Hematopoietic multipotent progenitor cell (in vitro differentiated cells): ENCODE measurements around the gene RCL1. TPM values are rescaled to one million over a fixed set of nuclear protein-coding genes. Genes with fewer than 3 reads are reported as not detected.
"Not testable (repeated sequence)": the region's sequence is repeated elsewhere in the genome, so short reads cannot be mapped to it uniquely, and the experiment has no call there.

Experiments
- DNase-seq, 3 donors: peaks; one replicate each; pipeline ENCODE4 v3.0.0-alpha.2; 2011 to 2015; ENCODE audit warnings: low read depth in 2 of 3, low spot score in 2 of 3
- total RNA-seq: library from RNA; depleted of rRNA; stranded (reverse); fragments of >200 nt; gene quantifications from one replicate; pipeline ENCODE4 v1.2.3, GENCODE V29; 2012

The RCL1 gene, protein sequence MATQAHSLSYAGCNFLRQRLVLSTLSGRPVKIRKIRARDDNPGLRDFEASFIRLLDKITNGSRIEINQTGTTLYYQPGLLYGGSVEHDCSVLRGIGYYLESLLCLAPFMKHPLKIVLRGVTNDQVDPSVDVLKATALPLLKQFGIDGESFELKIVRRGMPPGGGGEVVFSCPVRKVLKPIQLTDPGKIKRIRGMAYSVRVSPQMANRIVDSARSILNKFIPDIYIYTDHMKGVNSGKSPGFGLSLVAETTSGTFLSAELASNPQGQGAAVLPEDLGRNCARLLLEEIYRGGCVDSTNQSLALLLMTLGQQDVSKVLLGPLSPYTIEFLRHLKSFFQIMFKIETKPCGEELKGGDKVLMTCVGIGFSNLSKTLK
- 29.4 TPM for total RNA-seq

DNA sequence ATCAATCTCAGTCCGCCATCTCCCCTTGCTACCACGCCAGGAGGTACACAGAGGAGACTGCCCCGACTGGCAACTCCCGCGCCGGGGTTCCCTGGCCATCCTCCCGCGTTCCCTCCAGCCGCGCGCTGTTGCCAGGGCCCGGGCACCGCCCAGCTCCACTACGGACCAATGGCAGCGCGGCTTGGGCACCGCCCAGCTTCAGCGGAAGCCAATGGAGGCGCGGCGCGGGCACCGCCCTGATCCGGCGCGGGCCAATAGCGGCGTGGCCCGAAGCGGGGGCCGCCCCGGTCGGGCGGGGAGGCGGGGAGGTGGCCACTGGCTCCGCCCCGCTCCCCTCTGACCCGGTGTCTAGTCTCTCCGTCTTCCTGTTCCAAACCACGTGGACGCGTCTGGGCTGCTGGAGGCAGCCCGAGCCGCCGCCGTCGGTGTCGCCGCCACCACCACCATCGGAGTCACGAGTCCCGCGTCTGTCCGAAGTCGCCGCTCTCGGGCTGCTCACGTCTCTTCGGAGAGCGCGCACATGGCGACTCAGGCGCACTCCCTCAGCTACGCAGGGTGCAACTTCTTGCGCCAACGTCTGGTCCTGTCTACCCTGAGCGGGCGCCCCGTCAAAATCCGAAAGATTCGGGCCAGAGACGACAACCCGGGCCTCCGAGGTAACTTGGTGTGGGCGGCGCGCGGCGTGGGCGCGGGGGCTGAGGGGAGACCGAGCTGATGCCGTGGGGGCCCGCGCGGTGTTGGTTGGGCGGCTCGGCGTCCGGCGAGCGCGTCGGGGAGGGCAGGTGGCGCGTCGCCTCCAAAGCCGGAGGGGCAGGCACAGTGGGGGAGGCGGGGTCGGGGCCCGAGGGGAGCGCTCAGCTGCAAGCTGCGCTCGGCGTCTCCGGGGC, at the start of gene RCL1:
Gene RCL1 (plus strand): TSS at position 373 of the 887 bp plus-strand sequence. CDS start 148 bp downstream, at position 521.
- peak; percentile 93 to 97 (median 96) for DNase-seq

GRCh38 chr9:4743131-4743875, 49.4 kb upstream of the RCL1 start:
- DNase-seq = no peak

GRCh38 chr9:4746278-4747030, 46.3 kb upstream of the RCL1 start:
- DNase-seq = no peak

DNA sequence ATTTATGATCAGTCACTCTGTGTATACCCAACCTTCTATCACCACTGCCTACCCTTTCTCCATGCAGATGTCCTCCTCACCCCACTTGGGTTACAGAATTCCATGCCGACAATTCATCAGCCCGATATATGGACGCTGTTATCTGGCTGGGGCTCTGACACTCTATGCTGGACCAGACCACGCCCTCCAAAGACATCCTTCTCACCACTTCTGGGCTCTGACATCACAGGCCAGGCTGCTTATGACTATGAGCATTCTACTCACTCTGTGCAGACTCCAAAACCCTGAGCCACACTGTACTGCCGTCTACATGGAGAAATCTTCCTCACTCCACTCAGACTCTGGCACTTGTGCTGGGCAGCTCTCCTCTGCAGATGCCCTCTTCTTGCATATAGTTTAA, 44.1 kb upstream of the RCL1 start:
- no peak for DNase-seq

- DNase-seq = peak in 1 of 3 donors; percentile 75
Observed at GRCh38 chr9:4750023-4750673, 42.6 kb upstream of the RCL1 start.

- not testable (repeated sequence) for DNase-seq
Observed at GRCh38 chr9:4754530-4754929, 38.2 kb upstream of the RCL1 start.

DNA sequence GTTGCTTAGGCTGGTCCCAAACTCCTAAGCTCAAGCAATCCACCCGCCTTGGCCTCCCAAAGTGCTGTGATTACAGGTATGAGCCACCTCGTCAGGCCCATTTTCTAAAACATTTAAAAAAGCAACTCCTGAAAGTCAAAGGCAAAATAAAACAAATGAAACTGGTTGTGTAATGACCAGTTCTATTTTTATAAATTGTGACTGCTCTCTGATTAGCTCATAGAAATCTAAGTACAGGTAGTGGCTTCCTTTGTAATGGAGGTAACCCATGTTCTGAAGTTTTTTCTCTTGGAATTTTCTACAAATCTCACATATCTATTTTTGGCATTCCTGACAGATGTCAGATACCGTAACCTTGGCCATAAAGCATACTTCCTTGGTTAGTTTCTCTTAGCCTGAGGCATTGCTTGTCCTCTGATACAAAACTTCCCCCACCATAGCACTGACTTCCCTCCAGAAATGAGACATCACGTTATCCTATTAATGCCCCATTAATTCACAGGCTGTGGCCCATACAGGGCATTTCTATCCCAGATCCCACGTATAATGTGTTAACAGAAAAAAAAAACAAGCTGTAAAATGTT, 37.6 kb upstream of the RCL1 start:
- DNase-seq = no peak

GRCh38 chr9:4756420-4756819, 36.3 kb upstream of the RCL1 start:
- DNase-seq = no peak

DNA sequence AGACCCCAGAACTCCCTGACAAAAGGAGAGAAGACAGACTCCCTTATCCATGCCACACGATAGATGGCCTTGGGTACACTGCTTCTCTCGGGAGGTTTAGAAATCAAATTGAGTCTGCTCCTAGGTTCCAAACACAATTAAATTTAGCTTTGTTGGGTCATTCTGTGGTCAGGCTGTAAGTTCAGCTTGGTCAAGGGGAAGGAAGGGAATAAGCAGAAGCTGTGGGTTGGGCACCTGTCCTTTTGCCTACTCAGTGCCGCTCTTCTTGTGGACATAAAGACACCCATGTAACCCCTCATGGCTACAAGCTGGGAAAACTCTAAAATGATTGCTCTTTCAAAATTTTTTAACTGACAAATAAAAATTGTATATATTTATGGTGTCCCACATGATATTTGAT, 32.6 kb upstream of the RCL1 start:
- no peak for DNase-seq

- DNase-seq = peak; percentile 58 to 91 (median 78)
Observed at GRCh38 chr9:4762108-4762885, 30.4 kb upstream of the RCL1 start.

- DNase-seq = peak in 2 of 3 donors; percentile 39 to 59
Observed at GRCh38 chr9:4762886-4763541, 29.7 kb upstream of the RCL1 start.

DNA sequence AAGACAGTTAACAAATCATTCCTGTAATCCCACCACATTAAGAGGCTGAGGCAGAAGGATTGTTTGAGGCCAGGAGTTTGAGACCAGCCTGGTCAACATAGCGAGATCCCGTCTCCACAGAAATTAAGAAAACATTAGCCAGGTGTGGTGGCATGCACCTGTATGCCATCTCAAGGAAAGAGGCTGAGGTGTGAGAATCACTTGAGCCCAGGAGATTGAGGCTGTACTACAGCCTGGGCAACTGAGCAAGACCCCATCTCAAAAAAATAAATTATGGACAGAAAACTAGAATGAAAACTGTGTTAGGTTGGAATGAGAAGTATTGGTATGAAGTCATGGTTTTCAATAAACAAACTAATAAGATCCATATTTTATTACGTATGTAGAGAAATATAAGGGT, 28.7 kb upstream of the RCL1 start:
- DNase-seq = no peak

DNA sequence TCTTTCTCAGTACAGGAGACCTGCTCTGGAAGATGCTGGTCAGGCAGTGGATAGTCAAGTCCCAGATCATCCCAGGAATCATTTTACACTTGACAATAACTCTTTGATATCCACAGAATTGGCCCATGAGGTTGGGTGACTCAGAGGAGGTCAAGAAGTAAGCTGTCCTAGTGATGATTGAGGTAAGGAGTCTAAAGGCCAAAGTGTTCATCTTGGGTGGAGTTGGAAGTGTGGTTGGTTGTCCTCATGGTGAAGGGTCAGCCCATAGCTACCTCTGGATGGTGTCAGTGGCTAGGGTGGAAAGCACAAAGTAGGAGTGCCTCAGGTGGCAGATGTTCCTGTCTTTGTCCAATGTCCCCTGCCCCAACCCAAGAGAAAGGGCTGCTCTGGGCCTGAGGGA, 24.1 kb upstream of the RCL1 start:
- no peak for DNase-seq

DNA sequence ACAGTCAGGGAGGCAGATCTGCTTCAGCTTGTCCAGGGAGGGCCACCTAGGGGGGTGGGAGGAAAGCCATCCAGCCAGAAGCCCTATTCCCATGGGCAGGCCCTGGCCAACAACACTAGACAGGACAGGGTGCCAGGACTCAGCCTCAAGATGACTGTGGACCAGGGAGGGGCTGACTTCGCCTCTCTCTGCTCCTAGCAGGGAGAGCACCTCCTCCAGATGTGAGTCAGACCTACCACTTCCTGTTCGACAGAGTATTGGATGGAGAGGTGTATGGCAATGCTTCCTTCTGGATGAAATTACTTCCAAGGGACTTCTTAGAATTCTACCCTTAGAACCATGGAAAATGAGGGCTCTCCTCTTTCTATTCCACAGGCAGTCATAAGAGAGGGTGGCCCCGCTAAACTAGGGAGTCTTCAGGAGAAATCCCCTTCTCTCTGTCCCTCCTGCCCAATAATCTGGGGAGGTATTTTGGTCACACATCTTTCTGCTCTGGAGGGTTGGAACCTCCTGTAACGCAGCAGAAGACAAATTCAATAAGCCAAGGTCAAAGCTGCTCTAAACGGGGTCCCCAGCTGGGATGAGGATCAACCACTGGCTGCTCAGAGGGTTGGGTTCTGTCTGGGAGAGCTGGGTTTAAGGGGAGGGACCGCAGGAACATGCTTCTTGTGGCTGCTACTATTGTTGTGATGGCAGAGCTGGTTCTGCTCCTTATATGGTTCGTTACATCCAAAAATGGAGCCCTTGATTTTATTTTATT, 23.2 kb upstream of the RCL1 start:
- DNase-seq = no peak

DNA sequence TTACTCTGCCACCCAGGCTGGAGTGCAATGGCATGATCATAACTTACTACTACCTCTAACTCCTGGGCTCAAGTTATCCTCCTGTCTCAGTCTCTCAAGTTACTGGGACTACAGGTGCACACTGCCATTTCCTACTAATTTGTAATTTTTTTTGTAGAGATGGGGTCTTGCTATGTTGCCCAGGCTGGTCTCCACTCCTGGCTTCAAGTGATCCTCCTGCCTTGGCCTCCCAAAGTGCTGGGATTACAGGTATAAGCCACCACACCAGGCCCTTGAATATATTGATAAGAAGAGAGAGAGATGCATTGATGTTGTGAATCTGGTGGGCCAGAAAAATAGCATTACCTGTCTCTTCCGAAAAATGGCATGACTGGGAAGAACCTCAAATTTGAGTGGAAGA, 21.0 kb upstream of the RCL1 start:
- no peak for DNase-seq

GRCh38 chr9:4774209-4774608, 18.5 kb upstream of the RCL1 start:
- no peak for DNase-seq

DNA sequence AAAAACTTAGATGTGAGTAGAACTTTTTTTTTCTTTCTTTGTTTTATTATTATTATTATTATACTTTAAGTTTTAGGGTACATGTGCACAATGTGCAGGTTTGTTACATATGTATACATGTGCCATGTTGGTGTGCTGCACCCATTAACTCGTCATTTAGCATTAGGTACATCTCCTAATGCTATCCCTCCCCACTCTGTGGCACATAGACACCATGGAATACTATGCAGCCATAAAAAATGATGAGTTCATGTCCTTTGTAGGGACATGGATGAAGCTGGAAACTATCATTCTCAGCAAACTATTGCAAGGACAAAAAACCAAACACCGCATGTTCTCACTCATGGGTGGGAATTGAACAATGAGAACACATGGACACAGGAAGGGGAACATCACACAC, 17.8 kb upstream of the RCL1 start:
- not testable (repeated sequence) for DNase-seq
